Measurements from ENCODE around the gene METTL15.
A peak's percentile ranks its signal among the peaks of the same experiment; 100 is the strongest.
"Not testable (repeated sequence)": the region's sequence is repeated elsewhere in the genome, so short reads cannot be mapped to it uniquely, and the experiment has no call there.

METTL15 gene

DNA sequence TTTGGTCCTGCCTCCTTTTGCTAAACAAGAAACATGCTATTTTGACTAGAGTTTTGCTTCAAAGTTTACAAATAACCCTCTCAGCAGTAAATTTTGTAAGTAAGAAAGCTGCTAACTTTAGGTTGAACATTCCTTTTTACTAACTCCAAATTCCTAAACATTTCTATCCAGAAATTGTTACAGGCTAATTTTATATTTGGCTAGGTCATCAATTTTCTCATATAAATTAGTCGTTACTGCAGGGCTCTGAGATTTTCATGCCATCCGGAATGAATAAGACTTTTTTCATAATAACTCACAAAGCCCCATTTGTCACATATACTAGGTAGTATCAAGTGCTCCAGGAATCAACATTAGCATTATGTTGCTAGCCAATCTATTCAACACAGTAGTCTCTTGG lies 143.1 kb downstream of the METTL15 start:
- in situ Hi-C loops (cut with HindIII; ENCODE audit: low pct_ligation_motif_present, low pct_unique_long_range_greater_than_20kb, low sequenced_read_pairs): no loop called here
- DNase-seq: no peak

DNA sequence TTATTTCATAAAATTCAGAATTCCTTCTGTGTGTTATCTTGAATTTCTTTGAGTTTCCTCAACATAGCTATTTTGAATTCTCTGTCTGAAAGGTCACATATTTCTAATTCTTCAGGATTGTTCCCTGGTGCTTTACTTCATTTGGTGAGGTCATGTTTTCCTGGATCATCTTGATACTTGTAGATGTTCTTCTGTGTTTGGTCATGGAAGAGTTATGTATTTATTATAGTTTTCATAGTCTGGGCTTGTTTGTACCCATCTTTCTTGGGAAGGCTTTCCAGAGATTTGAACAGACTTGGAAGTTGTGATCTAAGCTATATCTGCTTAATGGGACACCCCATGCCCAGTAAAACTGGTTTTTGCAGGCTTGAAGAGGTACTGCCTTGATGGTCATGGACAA lies 149.6 kb downstream of the METTL15 start:
- in situ Hi-C loops (cut with HindIII; ENCODE audit: low pct_ligation_motif_present, low pct_unique_long_range_greater_than_20kb, low sequenced_read_pairs): no loop called here
- DNase-seq: no peak

DNA sequence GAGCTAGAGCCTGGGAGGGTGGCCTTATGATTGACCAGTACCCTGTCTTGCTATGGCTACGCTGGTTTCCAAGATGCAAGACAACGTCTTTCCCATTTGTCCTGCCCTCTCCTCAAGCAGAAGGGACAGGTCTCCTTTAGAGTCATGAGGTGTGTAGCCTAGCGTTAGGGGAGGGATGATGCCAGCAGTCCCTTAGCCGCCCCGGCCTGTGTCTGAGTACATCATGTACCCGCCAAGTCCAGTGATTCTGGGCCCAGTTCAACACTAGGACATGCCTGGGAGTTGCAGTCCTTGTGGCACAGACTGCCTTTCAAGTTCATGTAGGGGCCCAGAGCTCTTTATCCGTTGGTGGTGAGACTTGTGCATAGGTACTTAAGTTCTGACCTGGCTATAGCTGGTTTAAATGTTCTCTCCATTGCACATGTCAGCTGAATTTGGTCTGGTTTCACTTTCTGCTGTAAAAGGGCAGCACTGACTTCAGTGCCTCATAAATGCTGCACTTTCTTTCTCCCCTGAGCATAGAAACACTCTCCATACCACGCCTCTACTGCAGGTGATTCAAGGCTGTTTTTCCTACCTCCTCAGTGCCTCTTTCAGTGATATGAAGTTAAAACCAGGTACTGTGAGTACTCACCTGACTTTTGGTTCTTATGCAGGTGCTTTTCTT lies 151.1 kb downstream of the METTL15 start:
- in situ Hi-C loops (cut with HindIII; ENCODE audit: low pct_ligation_motif_present, low pct_unique_long_range_greater_than_20kb, low sequenced_read_pairs): no loop called here
- no peak for DNase-seq

DNA sequence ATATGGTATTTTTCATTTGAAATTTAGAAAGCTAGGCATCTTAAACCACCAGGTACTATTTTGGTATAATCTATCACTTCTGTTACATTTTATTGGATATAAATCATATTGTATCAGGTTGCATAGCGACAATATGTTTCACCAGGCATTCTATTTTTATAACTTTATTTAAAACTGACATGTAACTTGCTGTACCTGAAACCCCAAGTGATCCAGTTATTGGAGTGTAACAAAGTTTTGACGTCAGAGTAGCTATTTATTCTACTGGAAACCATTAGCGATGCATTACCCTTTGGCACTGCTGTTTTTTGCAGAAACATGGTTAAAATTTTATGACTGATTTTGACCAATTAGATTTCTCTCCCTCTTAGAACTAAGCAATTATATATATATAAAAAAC lies 160.7 kb downstream of the METTL15 start:
- in situ Hi-C loops (cut with HindIII; ENCODE audit: low pct_ligation_motif_present, low pct_unique_long_range_greater_than_20kb, low sequenced_read_pairs): no loop called here
- no peak for DNase-seq

DNA sequence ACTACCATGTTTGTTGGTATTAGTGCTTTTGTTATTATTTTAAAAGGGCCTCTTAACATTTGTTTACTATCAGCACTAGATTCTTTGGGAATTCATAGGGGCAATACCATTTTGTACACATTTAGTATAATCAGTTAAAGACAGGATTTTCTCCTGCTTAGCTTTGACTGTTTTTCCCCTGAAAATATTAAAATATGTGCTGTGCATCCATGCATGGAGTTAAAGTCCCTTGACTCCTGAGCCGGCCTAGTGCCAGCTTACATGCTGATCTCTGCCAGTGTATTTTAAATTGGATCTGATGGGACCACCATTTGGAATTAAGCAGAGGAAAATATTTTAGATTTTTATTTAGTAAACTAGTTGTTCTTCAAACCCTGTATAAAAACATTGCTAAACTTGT lies 161.4 kb downstream of the METTL15 start:
- DNase-seq: no peak
- in situ Hi-C loops (cut with HindIII; ENCODE audit: low pct_ligation_motif_present, low pct_unique_long_range_greater_than_20kb, low sequenced_read_pairs): no loop called here

DNA sequence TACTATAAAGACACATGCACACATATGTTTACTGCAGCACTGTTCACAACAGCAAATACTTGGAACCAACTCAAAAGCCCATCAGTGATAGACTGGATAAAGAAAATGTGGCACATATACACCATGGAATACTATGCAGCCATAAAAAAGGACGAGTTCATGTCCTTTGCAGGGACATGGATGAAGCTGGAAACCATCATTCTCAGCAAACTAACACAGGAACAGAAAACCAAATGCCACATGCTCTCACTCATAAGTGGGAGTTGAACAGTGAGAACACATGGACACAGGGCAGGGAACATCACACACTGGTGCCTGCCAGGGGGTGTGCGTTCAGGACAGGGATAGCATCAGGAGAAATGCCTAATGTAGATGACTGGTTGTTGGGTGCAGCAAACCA lies 164.1 kb downstream of the METTL15 start:
- DNase-seq; in situ Hi-C loops (cut with HindIII; ENCODE audit: low pct_ligation_motif_present, low pct_unique_long_range_greater_than_20kb, low sequenced_read_pairs): not testable (repeated sequence)

DNA sequence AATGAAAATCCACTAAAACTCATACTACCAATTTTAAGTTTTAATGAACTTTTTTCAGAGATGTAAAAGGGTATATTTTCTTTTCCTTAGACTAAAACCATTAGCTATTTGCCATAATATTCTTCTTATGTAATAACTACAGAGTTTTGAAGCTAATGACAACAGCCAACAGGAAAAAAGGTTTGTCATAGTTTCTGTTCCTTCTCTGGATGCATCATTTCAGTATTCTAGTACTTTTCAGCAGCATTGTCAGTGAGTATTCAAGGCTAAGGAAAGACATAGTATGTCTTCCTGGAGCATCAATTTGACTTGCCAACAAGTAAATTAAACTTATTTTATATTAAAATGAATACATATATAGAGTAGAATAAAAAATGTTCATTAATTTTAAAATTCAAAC lies 166.0 kb downstream of the METTL15 start:
- DNase-seq: no peak

DNA sequence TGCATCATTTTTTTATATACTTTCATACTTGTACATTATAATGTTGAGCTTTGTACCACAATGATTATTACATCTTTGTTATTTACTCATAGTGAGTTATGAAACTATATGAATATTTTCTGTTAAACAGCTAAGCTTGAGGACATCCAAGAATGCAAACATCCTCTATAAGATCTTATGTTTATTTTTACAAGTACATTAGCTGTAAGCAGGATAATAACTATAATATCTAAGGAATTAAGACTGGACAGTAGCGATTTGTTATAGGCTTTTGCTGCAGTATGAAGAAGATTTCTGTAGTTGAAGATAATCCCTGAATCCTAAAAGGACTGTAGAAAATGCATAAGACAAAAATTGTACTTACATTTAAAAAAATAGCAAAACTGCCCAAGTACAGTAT lies 176.0 kb downstream of the METTL15 start:
- in situ Hi-C loops (cut with HindIII; ENCODE audit: low pct_ligation_motif_present, low pct_unique_long_range_greater_than_20kb, low sequenced_read_pairs): no loop called here
- no peak for DNase-seq

More for the DNA sequence above, 166.0 kb downstream of the METTL15 start:
- in situ Hi-C loops (cut with HindIII; ENCODE audit: low pct_ligation_motif_present, low pct_unique_long_range_greater_than_20kb, low sequenced_read_pairs): no loop called here

DNA sequence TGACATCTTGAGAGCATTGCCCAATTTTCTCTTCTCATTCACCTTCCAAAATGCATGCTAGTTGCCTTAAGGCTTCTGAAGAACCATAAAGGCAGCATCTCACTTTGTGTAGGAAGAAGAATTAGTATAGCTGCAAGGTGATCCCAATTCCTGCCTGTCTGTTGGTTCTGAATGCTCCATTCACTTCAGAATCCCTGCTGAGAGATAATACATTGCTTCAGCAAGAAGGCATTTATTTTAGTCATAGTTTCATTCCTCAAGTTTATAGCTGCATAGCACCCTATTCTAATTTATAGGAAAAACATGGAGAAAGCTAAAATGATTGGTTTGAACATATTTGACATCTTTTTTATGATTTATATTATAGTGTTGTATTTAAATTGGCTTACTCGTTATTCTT lies 181.3 kb downstream of the METTL15 start:
- peak; percentile 3 for DNase-seq
- in situ Hi-C loops (cut with HindIII; ENCODE audit: low pct_ligation_motif_present, low pct_unique_long_range_greater_than_20kb, low sequenced_read_pairs): no loop called here

DNA sequence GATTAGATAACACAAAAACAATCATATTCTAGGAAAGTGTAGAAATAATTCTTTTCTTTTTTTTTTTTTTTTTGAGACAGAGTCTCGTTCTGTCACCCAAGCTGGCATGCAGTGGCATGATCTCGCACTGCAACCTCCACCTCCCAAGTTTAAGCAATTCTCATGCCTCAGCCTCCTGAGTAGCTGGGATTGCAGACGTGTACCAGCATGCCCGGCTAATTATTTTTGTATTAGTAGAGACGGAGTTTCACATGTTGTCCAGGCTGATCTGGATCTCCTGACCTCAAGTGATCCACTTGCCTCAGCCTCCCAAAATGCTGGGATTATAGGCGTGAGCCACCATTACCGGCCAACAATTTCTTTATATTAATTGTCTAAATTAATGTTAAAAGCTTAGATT lies 182.8 kb downstream of the METTL15 start:
- DNase-seq; in situ Hi-C loops (cut with HindIII; ENCODE audit: low pct_ligation_motif_present, low pct_unique_long_range_greater_than_20kb, low sequenced_read_pairs): not testable (repeated sequence)

DNA sequence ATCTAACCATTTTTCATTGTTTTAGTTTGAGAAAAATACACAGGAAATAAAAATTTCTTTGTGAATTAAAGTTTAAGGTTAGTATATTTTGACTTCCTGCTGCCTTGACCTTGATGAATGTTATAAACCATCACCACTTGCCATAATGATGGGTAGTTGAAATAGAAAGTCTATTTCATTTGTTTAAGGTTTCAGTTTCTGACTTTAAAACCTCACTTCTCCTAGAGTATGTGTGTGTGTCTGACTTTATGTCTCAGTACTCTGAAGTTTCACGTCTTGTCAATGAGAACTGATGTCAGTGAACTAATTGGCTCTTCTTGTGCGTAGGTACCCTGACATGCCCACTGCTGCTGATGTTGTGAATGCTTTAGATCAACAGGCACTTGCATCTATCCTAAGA lies 188.2 kb downstream of the METTL15 start:
- in situ Hi-C loops (cut with HindIII; ENCODE audit: low pct_ligation_motif_present, low pct_unique_long_range_greater_than_20kb, low sequenced_read_pairs): no loop called here
- no peak for DNase-seq

DNA sequence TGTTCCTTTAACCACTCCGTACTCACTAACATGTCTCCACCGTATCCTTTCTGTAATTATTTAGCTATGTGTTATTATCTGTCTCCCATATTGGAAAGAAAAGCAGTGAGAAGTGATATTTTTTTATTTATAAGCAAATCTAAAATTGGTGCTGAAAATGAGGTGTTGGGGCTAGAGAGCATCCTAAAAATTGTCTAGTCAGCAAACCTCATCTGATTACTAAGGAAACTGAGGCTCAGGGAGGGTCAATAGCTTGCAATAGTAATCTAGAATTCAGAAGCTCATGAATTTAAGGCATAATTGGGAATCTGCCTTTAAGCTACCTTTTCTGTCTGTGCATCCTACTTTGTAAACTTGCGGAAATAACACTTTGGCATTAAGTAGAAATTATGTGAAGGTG lies 190.0 kb downstream of the METTL15 start:
- in situ Hi-C loops (cut with HindIII; ENCODE audit: low pct_ligation_motif_present, low pct_unique_long_range_greater_than_20kb, low sequenced_read_pairs): no loop called here
- DNase-seq: no peak

DNA sequence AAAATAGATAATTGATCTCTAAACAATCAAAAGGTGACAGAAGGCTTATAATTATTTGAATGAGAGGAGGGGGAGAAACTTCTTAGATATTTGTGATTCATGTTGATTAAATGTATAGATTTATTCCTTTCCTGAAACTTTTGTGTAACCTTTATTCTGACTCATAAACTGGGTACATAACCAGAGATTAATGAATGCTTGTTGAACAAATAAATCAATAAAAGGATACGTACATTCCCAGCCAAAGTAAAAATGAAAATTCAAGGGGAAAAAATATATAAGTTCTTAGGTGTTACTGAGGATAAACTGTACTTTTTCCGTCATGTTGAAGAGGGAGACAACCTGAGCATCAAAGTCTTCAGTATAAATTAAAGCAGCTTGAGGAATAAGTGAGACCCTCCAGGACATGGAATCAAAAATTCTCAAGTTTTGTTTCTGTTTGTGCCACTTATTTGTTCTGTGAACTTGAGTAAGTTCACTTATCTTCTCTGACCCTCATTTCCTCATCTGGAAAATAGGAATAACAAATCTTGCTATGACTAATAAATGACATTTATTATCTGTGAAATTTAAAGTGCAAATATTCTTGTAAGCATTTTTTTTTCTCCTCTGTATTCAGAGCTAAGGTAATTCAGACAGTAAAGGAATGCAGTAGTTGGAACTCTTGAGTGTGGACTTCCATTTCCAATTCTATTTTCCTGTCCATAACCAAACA lies 195.4 kb downstream of the METTL15 start:
- in situ Hi-C loops (cut with HindIII; ENCODE audit: low pct_ligation_motif_present, low pct_unique_long_range_greater_than_20kb, low sequenced_read_pairs): no loop called here
- no peak for DNase-seq

DNA sequence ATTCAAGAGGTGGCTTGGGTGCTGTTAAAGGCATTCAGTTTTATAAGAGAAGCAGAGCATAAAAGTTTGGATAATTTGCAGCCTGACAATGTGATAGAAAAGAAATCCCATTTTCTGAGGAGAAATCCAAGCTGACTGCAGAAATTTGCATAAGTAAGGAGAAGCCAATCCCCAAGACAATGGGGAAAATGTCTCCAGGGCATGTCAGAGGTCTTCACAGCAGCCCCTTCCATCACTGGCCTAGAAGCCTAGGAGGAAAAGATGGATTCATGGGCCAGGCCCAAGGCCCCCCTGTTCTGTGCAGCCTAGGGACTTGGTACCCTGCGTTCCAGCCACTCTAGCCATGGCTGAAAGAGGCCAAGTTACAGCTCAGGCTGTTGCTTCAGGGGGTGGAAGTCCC lies 207.3 kb downstream of the METTL15 start:
- no peak for DNase-seq
- in situ Hi-C loops (cut with HindIII; ENCODE audit: low pct_ligation_motif_present, low pct_unique_long_range_greater_than_20kb, low sequenced_read_pairs): no loop called here

DNA sequence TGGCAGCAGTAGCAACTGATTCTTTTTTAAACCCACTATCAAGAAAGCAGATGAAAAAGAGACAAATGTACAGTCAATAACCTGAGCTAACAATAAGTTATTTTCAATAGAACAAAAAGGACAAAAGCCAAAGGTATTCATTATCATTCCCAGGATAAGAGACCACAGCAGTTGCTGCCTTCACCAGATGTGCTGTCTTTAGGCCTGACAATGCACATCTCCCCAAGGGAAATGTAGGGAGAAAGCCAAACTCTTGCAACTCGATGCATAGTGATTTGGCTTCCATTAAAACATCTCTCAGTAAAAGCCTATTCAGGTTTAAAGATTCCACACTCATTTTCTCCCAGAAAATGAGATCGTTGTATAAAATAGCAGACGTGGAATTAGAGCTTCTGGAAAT lies 210.7 kb downstream of the METTL15 start:
- no peak for DNase-seq
- in situ Hi-C loops (cut with HindIII; ENCODE audit: low pct_ligation_motif_present, low pct_unique_long_range_greater_than_20kb, low sequenced_read_pairs): no loop called here

DNA sequence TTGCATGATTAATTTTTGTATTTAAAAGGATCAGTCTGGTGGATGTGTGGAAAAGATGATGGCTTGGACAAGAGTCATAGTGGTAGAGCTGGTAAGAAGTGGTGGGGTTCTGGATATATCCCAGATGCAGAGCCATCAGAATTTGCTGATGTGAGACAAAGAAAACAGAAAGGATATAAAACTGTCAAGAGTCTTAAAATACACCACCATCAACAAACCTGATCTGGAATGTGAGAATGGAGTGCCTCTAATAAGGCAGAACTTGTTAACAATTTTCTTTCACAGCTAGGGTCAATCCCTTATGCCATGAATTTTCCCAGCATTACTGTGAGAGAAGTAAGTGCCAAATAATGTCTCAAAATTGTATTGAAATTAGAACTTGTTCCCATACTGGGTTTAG lies 215.4 kb downstream of the METTL15 start:
- no peak for DNase-seq
- in situ Hi-C loops (cut with HindIII; ENCODE audit: low pct_ligation_motif_present, low pct_unique_long_range_greater_than_20kb, low sequenced_read_pairs): no loop called here

DNA sequence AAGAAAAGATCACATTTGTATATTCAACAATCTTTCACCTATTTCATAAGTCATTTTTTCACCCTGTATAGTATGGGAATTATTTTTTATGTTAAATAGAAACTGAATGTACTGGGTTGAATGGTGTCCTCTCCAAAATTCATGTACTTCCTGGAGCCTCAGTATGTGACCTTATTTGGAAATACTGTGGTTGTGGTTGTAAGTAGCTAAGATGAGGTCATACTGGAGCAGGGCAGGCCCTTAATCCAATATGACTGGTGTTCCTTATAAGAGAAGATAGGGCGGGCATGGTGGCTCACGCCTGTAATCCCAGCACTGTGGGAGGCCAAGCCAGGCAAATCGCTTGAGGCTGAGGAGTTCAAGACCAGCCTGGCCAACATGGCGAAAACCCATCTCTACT lies 224.2 kb downstream of the METTL15 start:
- DNase-seq; in situ Hi-C loops (cut with HindIII; ENCODE audit: low pct_ligation_motif_present, low pct_unique_long_range_greater_than_20kb, low sequenced_read_pairs): not testable (repeated sequence)

DNA sequence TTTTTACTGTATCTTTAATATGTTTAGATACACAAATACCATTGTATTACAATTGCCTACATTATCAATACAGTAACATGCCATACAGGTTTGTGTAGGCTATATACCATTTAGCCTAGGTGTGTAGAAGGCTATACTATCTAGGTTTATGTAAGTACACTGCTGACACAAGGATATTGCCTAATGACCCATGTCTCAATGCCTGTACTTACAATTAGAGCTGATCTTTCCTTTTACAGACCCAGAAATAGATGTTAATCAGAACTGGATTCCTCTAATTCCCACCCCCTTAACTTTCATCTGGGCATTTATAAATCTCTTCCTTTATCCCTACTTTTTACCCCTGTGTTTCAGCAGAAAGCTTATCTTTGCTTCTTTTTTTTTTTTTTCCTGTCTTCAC lies 229.5 kb downstream of the METTL15 start:
- in situ Hi-C loops (cut with HindIII; ENCODE audit: low pct_ligation_motif_present, low pct_unique_long_range_greater_than_20kb, low sequenced_read_pairs): no loop called here
- DNase-seq: no peak

DNA sequence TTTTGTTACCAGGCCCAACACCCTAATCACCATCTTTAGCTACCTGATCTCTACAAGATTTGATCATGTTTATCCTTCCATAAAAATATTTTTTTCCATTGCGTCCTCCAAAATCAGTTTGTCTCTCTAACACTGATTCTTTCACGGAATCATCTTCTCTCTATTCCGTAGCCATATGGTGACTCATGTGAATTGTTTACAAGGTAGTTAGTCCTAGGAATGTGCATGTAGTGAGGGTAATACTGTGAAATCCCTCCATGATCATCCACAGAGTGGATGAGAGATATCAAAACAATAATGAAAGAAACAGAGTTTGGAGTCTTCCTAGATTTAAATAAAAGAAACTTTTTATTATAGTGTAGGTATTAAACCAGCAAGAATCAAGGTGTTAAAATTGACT lies 230.2 kb downstream of the METTL15 start:
- no peak for DNase-seq
- in situ Hi-C loops (cut with HindIII; ENCODE audit: low pct_ligation_motif_present, low pct_unique_long_range_greater_than_20kb, low sequenced_read_pairs): no loop called here

DNA sequence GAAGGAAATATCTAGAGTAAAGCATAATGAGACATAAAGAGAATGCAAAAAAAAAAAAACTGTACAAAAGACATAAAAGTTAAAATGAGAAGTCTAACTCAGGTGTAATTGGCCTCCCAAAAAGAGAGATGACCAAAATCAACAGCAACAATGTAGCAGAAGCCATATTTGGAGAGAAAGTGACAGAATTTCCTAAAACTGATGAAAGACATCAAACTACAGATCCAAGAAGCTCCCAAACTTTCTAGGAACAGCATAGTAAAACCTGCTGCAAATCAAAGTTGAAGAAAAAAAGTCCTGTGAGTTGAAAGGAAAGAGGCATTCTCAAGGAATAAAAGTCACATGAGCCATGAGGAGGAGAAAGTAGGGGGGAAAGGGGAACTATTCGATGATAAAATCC lies 231.3 kb downstream of the METTL15 start:
- DNase-seq: no peak
- in situ Hi-C loops (cut with HindIII; ENCODE audit: low pct_ligation_motif_present, low pct_unique_long_range_greater_than_20kb, low sequenced_read_pairs): no loop called here

Measured in ACHN (cell line).